Activated T-cell treated with anti-CD3 and anti-CD28 coated beads for 24 hours (primary cell): ENCODE data around the gene PARK7.
"Not testable (repeated sequence)": the region's sequence is repeated elsewhere in the genome, so short reads cannot be mapped to it uniquely, and the experiment has no call there.

Experiments used
- DNase-seq: peaks from one replicate; pipeline ENCODE4 v3.0.0-alpha.2; 2020; ENCODE audit warnings: low read depth

The PARK7 gene

DNA sequence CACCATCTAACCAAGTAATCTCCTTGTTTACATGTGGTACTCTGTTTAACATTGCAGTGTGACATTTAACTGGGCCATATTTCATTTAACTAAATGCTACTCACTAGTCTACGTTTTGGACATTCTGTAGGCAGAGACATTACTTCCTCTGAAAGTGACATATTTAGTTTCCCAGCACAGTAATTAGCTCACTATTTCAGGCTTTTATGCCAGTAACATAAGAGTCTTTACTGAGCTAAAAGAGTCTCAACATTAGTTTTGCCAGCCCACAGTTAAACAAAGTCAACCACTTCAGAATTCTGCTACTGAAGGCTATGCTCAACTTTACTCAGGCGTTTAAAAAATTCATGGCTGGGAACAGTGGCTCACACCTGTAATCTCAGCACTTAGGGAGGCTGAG is 18.3 kb upstream of the PARK7 start:
- no peak for DNase-seq

DNA sequence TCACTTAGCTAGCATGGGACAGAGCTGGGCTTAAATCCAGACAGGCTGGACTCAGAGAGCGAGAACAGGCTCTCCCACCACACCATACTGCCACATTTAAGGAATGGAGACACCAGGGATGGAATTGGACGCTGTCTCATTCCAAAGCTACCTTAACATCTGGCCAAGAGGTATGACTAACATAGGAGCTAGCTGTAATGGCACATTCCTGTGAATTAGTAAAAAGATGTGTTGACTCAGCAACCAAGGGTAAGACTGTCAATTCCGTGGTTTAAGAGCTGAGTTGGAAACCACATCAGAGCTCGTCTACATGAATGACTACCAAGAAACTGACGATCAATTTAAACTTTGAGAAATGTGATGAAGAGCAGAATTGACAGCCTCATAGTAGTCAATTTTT is 12.6 kb upstream of the PARK7 start:
- DNase-seq: no peak

GRCh38 chr1:7952791-7953190 is 8.7 kb upstream of the PARK7 start:
- not testable (repeated sequence) for DNase-seq

GRCh38 chr1:7953850-7954609 is 7.5 kb upstream of the PARK7 start:
- peak; percentile 83 for DNase-seq

GRCh38 chr1:7954683-7955082 is 6.8 kb upstream of the PARK7 start:
- DNase-seq: no peak

DNA sequence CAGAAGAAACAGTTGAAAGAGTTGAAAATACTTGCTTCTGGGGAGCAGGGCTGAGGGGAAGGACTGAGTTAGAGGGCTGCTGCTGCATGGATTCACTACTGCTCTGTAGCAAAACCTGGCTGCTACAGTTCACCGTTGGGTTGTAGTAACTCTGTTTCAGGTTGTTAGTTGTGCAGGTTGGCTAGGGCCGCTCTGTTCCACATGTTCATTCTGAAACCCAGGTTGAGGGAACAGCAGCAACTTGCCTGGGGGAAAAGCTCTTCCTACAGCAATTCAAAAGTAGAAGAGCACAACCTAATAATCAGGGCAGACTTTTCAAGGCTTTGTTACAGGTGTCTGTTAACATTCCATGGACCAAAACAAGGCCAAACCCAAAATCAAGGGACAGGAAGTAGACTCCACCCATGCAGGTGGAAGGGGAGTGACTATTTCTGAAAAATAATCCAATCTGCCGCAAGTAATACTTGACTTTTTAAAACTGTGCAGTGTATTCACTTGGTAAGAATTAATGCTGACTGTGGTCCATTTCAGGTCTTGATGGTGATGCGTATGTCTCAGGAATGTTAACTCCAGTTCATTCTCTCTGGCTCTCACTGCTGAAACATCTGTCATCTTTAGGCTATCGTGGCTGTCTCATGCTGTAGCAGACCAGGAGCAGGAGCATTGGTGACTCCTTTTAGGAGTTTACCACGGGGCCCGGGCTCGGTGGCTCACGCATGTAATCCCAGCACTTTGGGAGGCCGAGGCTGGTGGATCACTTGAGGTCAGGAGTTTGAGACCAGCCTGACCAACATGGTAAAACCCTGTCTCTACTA is 5.1 kb upstream of the PARK7 start:
- DNase-seq: no peak

DNA sequence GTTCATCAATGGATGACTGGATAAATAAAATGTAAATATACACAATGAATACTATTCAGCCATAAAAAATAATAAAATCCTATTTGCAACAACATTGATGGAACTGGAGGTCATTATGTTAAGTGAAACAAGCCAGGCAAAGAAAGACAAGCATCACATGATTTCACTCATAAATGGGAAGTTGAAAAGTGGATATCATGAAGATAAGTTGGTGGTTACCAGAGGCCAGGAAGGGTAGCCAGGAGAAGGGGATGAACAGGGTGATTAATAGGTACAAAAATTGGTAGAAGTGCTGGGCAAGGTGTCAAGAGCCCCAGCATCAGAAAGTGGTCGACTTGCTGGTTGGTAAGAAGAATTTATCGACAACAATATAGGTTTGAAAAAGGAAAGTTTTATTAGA is 1.3 kb upstream of the PARK7 start:
- no peak for DNase-seq

GRCh38 chr1:7960867-7961215 is 670 bp upstream of the PARK7 start:
- DNase-seq: no peak

GRCh38 chr1:7962014-7962335 is 464 bp downstream of the PARK7 start:
- peak; percentile 35 for DNase-seq

- DNase-seq: no peak
Observed at GRCh38 chr1:7962636-7963377, 1.3 kb downstream of the PARK7 start.

DNA sequence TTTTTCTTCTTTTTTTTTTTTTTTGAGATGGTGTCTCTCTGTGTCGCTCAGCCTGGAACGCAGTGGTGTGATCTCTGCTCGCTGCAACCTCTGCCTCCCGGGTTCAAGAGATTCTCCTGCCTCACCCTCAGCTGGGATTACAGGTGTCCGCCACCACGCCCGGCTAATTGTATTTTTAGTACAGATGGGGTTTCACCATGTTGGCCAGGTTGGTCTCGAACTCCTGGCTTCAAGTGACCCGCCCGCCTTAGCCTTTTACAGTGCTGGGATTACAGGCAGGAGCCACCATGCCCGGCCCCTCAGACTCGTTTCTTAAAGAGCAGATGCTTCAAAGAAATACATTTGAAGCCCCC is 1.8 kb downstream of the PARK7 start:
- not testable (repeated sequence) for DNase-seq

GRCh38 chr1:7963841-7964240 is 2.3 kb downstream of the PARK7 start:
- DNase-seq: not testable (repeated sequence)

- no peak for DNase-seq
Observed at GRCh38 chr1:7964476-7964875, 3.0 kb downstream of the PARK7 start.

GRCh38 chr1:7967196-7967595 is 5.7 kb downstream of the PARK7 start:
- no peak for DNase-seq

DNA sequence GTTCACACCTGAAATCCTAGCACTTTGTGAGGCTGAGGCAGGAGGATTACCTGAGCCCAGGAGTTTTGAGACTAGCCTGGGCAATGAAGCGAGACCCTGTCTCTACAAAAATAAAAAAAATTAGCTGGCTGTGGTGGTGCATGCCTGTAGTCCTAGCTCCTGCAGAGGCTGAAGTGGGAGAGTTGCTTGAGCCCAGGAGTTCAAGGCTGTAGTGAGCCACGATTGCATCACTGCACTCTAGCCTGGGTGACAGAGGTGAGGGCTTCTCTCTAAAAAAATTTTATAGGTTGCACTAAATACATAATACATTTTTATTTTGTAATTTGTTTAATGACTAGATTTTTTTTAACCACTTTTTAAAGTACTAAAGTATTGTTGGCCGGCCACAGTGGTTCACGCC is 6.1 kb downstream of the PARK7 start:
- no peak for DNase-seq

- DNase-seq: no peak
Observed at GRCh38 chr1:7970246-7970645, 8.7 kb downstream of the PARK7 start.

GRCh38 chr1:7971024-7971423 is 9.5 kb downstream of the PARK7 start:
- no peak for DNase-seq

GRCh38 chr1:7972285-7972684 is 10.8 kb downstream of the PARK7 start:
- no peak for DNase-seq

DNA sequence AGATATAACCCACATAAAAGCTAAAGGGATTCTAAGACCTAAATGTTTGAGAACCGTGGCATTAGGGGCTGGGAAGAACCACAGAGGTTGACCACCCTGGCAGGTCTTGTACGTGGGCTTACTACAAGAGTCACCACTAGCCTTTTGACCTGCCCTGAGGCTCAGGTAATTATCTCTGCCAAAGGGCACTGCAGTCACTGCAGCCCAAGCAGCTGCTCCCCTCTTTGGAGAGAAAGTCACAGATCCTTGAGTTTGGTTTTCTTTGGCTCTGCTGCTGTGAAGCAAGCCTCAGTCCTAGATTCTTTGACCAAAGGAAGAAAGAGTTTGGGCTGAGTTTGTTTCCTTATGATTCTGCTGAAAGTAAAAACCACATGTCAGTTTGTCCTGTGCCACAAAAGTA is 11.6 kb downstream of the PARK7 start:
- no peak for DNase-seq

DNA sequence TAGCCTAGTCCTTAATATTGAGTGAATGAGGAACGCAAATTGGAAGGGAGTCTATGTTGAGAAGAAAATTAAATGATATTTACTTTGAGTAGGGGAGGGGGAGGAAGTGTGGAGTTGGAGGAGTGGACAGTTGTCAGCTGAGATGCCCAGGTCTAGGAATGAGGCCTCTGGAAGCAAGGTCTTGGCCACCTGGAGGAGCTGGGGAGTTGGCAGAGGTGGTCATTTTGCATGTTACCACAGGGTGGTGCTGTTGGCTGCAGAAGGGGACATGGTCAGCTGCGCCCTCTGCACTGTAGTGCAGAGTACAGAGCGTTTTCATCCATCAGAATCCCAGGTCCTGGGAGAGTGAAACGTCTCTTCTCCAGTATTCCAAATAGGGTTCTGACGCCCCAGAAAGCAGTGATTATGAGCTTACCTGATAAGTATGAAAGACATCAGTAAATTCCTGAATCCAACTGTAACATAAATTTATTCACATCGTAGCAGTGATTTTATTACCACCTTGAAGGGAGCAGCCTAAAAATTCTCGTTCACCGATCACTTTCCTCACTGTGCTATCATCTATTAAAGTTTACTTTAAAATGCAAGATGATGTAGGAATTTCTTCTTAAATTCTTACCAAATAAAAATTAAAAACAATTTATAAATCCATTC is 13.8 kb downstream of the PARK7 start:
- DNase-seq: peak; percentile 14

- no peak for DNase-seq
Observed at GRCh38 chr1:7980984-7981383, 19.5 kb downstream of the PARK7 start.

GRCh38 chr1:7983086-7983778 is 21.7 kb downstream of the PARK7 start:
- no peak for DNase-seq
